Adipocyte (in vitro differentiated cells): ENCODE measurements around the gene LRRC73.
A peak's percentile ranks its signal among the peaks of the same experiment; 100 is the strongest.
"Not testable (repeated sequence)": the region's sequence is repeated elsewhere in the genome, so short reads cannot be mapped to it uniquely, and the experiment has no call there.

Experiments
- DNase-seq: peaks from one replicate; pipeline ENCODE4 v3.0.0-alpha.2; 2015; ENCODE audit warnings: low read depth
- H3K27me3 ChIP-seq: replicated peaks from 2 replicates; pipeline ENCODE4 v1.7.0; 2013; ENCODE audit warnings: mild to moderate bottlenecking, low read length, moderate library complexity; ENCODE audit not compliant: control insufficient read depth, insufficient read depth
- H3K36me3 ChIP-seq: 2 replicates; pipeline ENCODE4 v1.7.0; 2013; ENCODE audit warnings: low read length, mild to moderate bottlenecking, moderate library complexity; ENCODE audit not compliant: control insufficient read depth, insufficient read depth, severe bottlenecking
- H3K4me1 ChIP-seq: 2 replicates; pipeline ENCODE4 v1.7.0; 2013; ENCODE audit warnings: mild to moderate bottlenecking, low read length, moderate library complexity; ENCODE audit not compliant: control insufficient read depth, insufficient read depth
- H3K4me3 ChIP-seq: 2 replicates; pipeline ENCODE4 v1.7.0; 2013; ENCODE audit warnings: mild to moderate bottlenecking, low read length, moderate library complexity
- H3K9ac ChIP-seq: 2 replicates; pipeline ENCODE4 v1.7.0; 2013; ENCODE audit warnings: mild to moderate bottlenecking, low read length, moderate library complexity
- H3K9me3 ChIP-seq: 2 replicates; pipeline ENCODE4 v1.7.0; 2013; ENCODE audit warnings: mild to moderate bottlenecking, low read length, moderate library complexity; ENCODE audit not compliant: control insufficient read depth

Gene LRRC73

GRCh38 chr6:43509984-43510826 lies at the start of gene LRRC73:
TSS of gene LRRC73 (minus strand) at chr6:43510346. CDS start at chr6:43509785, 561 bp downstream.
- DNase-seq: peak; percentile 94

GRCh38 chr6:43559328-43559727 lies 49.2 kb upstream of the LRRC73 start:
- H3K36me3 ChIP-seq: peaks cover 97% of the 10 kb centered on the region

More at GRCh38 chr6:43509984-43510826, at the start of gene LRRC73:
- Histone ChIP-seq H3K9ac (peak within 1 kb of the TSS; percentile 59), H3K4me1 (peaks cover 9% of the 10 kb centered on the region), H3K4me3 (peak within 1 kb of the TSS; percentile 69), H3K36me3 (peaks cover 47% of the 10 kb centered on the region), H3K9me3 (no peaks in the 10 kb centered on the region), H3K27me3 (no peaks in the 10 kb centered on the region)

GRCh38 chr6:43557620-43558019 lies 47.5 kb upstream of the LRRC73 start:
- H3K9ac ChIP-seq, H3K9me3 ChIP-seq, H3K4me3 ChIP-seq, H3K4me1 ChIP-seq, H3K27me3 ChIP-seq, DNase-seq: not testable (repeated sequence)
- H3K36me3 ChIP-seq: peaks cover 95% of the 10 kb centered on the region

More at GRCh38 chr6:43559328-43559727, 49.2 kb upstream of the LRRC73 start:
- Histone ChIP-seq H3K9ac (no peak overlapping the region), H3K4me3 (no peak overlapping the region), H3K4me1 (no peaks in the 10 kb centered on the region), H3K9me3 (no peaks in the 10 kb centered on the region), H3K27me3 (no peaks in the 10 kb centered on the region)
- no peak for DNase-seq

DNA sequence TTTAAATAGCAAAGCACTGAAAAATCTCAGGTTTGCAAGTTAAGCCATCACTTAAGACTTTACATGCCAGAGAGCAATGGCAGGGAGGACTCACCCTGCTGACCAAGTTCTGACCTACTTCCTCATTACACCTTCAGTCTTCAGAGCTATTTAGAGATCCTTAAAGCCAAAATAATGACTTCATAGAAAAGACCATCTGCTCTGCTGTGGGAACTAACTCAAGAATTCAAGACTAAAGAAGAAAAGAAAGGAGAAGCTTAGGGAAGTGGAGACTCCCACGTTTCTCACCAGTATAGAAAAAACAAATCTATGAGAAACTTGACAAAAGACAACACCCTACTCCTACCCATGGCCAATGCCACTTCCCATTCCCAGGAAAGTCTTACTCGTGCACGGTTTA lies 37.1 kb upstream of the LRRC73 start:
- Histone ChIP-seq H3K4me1 (no peaks in the 10 kb centered on the region), H3K4me3 (no peak overlapping the region), H3K36me3 (peaks cover 96% of the 10 kb centered on the region), H3K9ac (no peak overlapping the region), H3K27me3 (no peaks in the 10 kb centered on the region), H3K9me3 (no peaks in the 10 kb centered on the region)
- DNase-seq: no peak

DNA sequence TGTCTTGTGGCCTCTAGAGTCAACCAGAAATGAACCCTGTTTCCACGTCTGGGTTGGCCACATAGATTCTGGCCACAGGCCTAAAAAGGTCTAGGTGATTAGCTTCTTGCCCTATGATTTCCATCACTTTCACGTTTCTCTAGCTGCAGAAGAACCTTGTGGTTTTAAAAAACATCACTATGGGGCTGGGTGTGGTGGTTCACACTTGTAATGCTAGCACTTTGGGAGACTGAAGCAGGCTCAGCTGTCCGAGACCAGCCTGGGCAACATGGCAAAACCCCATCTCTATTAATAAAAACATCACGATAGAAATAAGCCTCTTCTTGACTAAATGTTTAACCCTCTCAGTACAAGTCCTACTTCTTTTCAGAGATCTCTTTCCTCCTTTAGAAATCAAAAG lies 34.3 kb upstream of the LRRC73 start:
- peaks cover 84% of the 10 kb centered on the region for H3K36me3 ChIP-seq

GRCh38 chr6:43541774-43542471 lies 31.8 kb upstream of the LRRC73 start:
- no peak overlapping the region for H3K4me3 ChIP-seq
- DNase-seq: no peak
- H3K9me3 ChIP-seq: no peaks in the 10 kb centered on the region
- H3K4me1 ChIP-seq: no peaks in the 10 kb centered on the region
- peaks cover 69% of the 10 kb centered on the region for H3K36me3 ChIP-seq
- H3K27me3 ChIP-seq: no peaks in the 10 kb centered on the region
- no peak overlapping the region for H3K9ac ChIP-seq

More for the DNA sequence above, 34.3 kb upstream of the LRRC73 start:
- Histone ChIP-seq H3K4me1 (no peaks in the 10 kb centered on the region), H3K9me3 (no peaks in the 10 kb centered on the region), H3K27me3 (no peaks in the 10 kb centered on the region), H3K4me3 (no peak overlapping the region), H3K9ac (no peak overlapping the region)
- DNase-seq: no peak

DNA sequence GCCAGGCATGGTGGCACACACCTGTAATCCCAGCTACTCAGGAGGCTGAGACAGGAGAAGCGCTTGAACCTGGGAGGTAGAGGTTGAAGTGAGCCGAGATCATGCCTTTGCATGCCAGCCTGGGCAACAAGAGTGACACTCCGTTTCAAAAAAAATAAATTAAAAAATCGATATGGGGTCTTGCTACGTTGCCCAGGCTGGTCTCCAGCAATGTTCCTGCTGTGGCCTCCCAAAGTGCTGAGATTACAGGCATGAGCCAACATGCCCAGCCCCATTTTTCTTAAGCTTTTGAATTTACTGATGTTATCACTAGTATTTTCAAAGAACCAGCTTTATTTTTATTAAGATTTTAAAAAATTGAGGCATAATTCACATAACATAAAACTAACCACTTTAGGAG lies 30.4 kb upstream of the LRRC73 start:
- H3K27me3 ChIP-seq: no peaks in the 10 kb centered on the region
- no peaks in the 10 kb centered on the region for H3K4me1 ChIP-seq
- H3K9me3 ChIP-seq: no peaks in the 10 kb centered on the region
- H3K36me3 ChIP-seq: peaks cover 57% of the 10 kb centered on the region
- no peak overlapping the region for H3K4me3 ChIP-seq
- no peak overlapping the region for H3K9ac ChIP-seq
- no peak for DNase-seq

GRCh38 chr6:43539409-43539808 lies 29.3 kb upstream of the LRRC73 start:
- H3K4me3 ChIP-seq, H3K9ac ChIP-seq, DNase-seq, H3K9me3 ChIP-seq, H3K27me3 ChIP-seq, H3K4me1 ChIP-seq: not testable (repeated sequence)
- peaks cover 50% of the 10 kb centered on the region for H3K36me3 ChIP-seq

- H3K27me3 ChIP-seq, H3K9ac ChIP-seq, H3K9me3 ChIP-seq, H3K4me3 ChIP-seq, DNase-seq, H3K4me1 ChIP-seq: not testable (repeated sequence)
- peaks cover 50% of the 10 kb centered on the region for H3K36me3 ChIP-seq
Measured at GRCh38 chr6:43538986-43539385, 28.8 kb upstream of the LRRC73 start.

GRCh38 chr6:43532201-43532600 lies 22.1 kb upstream of the LRRC73 start:
- H3K27me3 ChIP-seq: no peaks in the 10 kb centered on the region
- DNase-seq: no peak
- no peak overlapping the region for H3K9ac ChIP-seq
- H3K9me3 ChIP-seq: no peaks in the 10 kb centered on the region
- H3K4me1 ChIP-seq: no peaks in the 10 kb centered on the region
- peaks cover 68% of the 10 kb centered on the region for H3K36me3 ChIP-seq
- H3K4me3 ChIP-seq: no peak overlapping the region

DNA sequence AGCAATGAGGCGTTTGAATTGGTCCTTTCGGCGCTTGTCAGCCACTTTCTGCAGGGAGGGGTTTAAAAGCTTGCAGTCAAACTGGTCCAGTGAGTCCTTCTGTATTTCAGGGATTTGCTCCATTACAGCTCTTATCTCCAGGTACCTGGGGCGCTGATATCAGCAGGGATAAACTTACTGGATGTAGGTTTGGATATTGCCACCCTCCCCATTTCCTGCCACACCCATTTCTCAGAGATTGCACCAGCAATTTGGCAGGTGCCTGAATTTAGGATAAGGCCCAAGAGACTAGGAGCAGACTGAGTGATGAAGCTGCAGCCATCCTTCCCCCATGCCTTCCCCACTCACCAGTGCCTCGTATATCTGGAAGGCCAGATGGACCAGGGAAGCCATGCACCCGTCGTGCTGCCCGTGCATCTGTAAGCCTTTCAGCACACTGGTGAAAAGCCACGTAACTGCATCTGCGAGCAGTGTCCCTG lies 14.4 kb upstream of the LRRC73 start:
- peaks cover 97% of the 10 kb centered on the region for H3K36me3 ChIP-seq
- no peak for DNase-seq
- H3K9me3 ChIP-seq: no peaks in the 10 kb centered on the region
- H3K9ac ChIP-seq: no peak overlapping the region
- no peaks in the 10 kb centered on the region for H3K4me1 ChIP-seq
- H3K27me3 ChIP-seq: no peaks in the 10 kb centered on the region
- no peak overlapping the region for H3K4me3 ChIP-seq
